Omental fat pad (tissue), 4 donors: ENCODE results near the gene RRP8. TPM values are rescaled to one million over a fixed set of nuclear protein-coding genes. Genes with fewer than 3 reads are reported as not detected.
A peak's percentile ranks its signal among the peaks of the same experiment; 100 is the strongest.

ENCODE experiments used
- ATAC-seq: fragments of 150-250 bp; one replicate; pipeline ENCODE4 v1.9.1; 2016; ENCODE audit warnings: mild to moderate bottlenecking, moderate library complexity; ENCODE audit not compliant: low FRiP score
- DNase-seq: peaks from one replicate; pipeline ENCODE4 v3.0.0-alpha.2; 2019; ENCODE audit warnings: low spot score
- CTCF ChIP-seq, 3 donors: fragments of 450-650 bp; IDR thresholded peaks; one replicate each; pipeline ENCODE4 v1.5.1; 2016 to 2017; ENCODE audit warnings: antibody characterized with exemption in 3 of 3, mild to moderate bottlenecking in 3 of 3, moderate library complexity in 2 of 3
- total RNA-seq, 4 donors: library from RNA; depleted of rRNA; stranded (reverse); fragments of >200 nt; gene quantifications; one replicate each; pipeline ENCODE4 v1.1.0, GENCODE V29; 2016

The RRP8 gene
- total RNA-seq, 4 donors from 2014 or later = 16.9 to 30.4 (median 19.3) TPM

- no peak for DNase-seq
- ATAC-seq = no peak
- TF ChIP-seq CTCF (IDR thresholded peaks at IDR 0.05) = no peak
Measured at GRCh38 chr11:6611963-6612212, 8.5 kb upstream of the RRP8 start.

GRCh38 chr11:6611092-6611962 is 7.9 kb upstream of the RRP8 start:
- TF ChIP-seq CTCF (IDR thresholded peaks at IDR 0.05) = no peak
- peak; percentile 22 for DNase-seq
- ATAC-seq = peak; percentile 16

- no peak for TF ChIP-seq CTCF (IDR thresholded peaks at IDR 0.05)
- DNase-seq (peak; percentile 17), ATAC-seq (no peak)
Measured at GRCh38 chr11:6610591-6610990, 7.2 kb upstream of the RRP8 start.

GRCh38 chr11:6609502-6610015 is 6.1 kb upstream of the RRP8 start:
- no peak for TF ChIP-seq CTCF (IDR thresholded peaks at IDR 0.05)
- ATAC-seq (no peak), DNase-seq (no peak)

- ATAC-seq (no peak), DNase-seq (peak; percentile 14)
- no peak for TF ChIP-seq CTCF (IDR thresholded peaks at IDR 0.05)
Measured at GRCh38 chr11:6608726-6609501, 5.5 kb upstream of the RRP8 start.

- no peak for DNase-seq
- TF ChIP-seq CTCF (IDR thresholded peaks at IDR 0.05) = no peak
- ATAC-seq = no peak
Measured at GRCh38 chr11:6608011-6608410, 4.6 kb upstream of the RRP8 start.
